ENCODE measurements around the gene DUOXA2.
"Not testable (repeated sequence)": the region's sequence is repeated elsewhere in the genome, so short reads cannot be mapped to it uniquely, and the experiment has no call there.

The DUOXA2 gene

DNA sequence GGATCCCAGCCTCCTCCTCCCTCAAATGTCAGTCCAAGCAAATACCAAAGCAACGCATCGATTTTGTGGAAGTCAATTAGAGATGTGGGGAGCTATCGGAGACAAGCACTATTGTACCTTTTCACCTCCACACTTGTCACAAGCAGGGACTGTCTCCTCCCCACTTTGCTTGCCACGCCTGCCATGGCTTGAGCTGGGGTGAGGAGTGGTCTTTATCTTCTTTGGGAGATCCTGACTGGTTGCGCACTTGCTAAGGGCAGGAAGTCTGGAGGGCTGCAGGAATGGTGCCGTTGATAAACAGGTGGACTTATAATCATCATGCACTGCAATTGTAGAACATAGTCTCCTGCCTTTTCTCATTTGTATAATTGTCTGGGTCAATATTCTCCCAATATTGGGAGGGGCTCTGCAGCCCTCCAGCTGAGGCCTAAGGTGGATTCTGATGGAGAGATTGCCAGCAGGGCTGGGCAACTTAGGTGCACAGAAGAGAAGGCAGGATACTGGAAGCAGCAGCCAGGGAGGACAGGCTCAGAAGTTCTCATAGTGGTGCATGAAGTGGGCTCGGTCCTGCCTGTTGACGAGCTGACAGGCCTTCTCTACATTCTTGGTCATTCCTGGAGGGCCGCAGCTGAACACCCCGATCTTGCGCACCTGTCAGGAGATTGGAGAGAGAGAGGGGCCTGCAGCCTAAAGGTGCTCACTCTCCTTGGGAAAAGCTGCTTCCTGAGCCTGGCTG, 20.3 kb upstream of the DUOXA2 start:
- no peak overlapping the region for H3K4me3 ChIP-seq (ENCODE audit: low read length)
- DNase-seq (ENCODE audit: low read depth, low spot score), result no peak

DNA sequence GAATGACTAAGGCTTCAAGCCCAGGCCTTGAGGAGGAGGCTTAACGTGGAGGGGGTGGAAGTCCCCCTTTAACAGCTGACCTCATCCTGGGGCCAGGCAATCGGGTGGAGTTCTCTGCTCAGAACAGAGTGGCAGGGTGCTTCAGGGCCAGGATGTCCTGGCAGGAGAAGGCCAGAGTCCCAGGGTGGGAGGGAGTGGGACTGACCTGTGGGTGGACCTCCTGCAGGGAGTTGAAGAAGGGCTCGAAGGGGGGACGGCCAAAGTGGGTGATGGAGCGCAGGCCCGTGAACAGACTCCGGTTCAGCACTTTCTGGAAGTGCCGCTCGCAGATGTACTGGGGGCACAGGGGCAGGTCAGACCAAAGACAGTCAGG, 19.8 kb upstream of the DUOXA2 start:
- H3K4me3 ChIP-seq (ENCODE audit: low read length), result no peak overlapping the region
- no peak for DNase-seq (ENCODE audit: low read depth, low spot score)

DNA sequence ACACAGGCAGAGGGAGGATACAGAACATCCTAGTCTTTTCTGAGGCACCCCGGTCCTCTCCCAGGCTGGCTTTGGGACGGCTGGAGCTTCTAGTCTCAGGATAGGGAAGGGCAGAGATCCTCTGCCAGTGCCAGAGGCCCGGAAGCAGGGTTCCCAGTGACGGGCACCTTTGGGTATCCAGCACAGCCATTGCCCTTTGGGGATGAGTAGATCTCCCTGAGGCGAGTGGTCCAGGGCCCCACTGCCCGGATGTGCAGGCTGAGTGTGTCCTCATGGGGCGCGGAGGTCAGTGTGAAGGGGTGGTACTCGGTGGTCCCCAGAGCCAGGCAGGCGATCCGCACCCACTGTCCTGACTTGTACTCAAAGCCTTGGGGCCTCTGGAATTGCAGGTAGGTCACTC, 18.5 kb upstream of the DUOXA2 start:
- H3K4me3 ChIP-seq (ENCODE audit: low read length), result no peak overlapping the region

DNA sequence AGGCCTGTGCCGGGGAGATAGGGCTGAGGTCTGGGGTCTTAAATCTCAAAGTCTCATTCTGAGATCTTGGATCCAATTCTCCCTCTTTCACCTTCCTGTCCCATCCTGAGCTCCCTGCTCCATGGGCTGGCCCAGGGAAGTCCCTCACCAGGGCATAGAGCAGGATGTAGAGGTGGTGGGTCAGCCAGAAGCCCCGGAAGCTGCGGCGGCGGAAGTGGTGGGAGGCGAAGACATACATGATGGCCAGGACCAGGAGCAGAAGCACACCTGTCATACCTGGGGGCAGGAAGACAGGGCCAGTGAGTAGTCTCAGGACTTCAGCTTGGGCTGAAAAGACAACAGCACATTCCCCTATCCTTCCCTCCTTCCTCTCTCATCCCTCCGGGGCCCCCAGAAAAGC, 16.7 kb upstream of the DUOXA2 start:
- no peak overlapping the region for H3K4me3 ChIP-seq (ENCODE audit: low read length)
- DNase-seq (ENCODE audit: low read depth, low spot score), result no peak

More for the DNA sequence above, 18.5 kb upstream of the DUOXA2 start:
- no peak for DNase-seq (ENCODE audit: low read depth, low spot score)

DNA sequence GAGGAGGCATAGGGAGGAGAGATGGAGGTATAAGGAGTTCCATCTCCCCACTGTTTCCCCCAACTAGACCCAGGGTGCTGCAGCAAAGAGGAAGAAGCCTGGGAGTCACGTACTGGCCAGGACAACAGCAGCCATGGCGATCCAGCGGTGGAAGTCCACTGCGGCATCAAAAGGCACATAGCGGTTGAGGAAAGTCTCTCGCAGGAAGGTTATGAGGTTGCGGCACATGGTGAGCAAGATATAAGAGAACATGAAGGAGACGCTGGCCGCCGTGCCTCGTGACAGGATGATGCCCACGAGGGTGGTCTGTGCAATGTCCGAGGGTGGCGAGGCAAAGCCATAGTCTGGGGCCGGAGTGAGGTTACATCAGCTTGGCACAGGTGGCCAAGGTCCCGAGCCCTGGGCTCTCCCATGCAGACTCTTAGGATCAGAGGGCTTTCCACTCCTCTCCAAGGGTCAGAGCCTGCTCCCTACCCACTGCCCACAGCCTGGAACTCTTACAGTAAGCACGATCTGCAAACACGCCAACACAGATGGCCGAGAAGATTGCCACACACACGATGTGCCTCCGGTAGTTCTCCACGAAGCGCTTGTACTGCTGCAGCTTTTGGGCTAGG, 14.5 kb upstream of the DUOXA2 start:
- no peak overlapping the region for H3K4me3 ChIP-seq (ENCODE audit: low read length)

DNA sequence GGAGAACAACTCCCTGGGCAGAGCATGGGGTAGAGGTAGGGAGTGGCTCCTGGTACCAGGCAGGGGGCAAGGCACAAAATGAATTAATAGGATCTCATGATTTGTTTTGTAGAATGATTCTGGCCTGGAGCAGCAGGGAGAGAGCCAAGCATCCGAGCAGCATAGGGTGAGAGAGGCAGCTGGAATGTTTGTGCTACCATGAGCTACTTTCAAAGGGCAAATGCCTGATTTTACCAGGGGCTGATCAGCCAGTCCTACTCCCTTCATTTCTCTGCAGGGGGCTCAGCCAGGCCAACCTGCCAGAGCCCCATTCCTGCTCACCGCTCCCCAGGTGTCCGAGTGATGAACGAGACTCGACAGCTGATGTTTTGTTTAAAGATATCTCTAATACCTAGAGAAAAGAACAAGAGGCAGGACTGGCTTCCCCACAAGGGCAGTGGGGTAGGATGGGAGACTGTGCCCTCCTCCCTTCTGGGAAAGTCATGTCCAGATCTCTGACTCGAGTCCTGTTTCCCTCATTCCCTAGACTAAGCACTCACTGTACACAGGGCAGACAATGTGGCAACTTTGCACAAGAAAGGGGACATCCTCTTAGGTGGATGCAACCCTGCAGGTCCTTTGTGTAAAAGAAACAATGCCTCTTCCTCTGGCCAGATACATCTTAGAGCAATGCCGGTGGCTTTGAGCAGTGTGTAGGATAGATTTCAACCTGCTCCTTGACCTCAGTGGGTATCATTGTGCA, 13.1 kb upstream of the DUOXA2 start:
- no peak overlapping the region for H3K4me3 ChIP-seq (ENCODE audit: low read length)
- DNase-seq (ENCODE audit: low read depth, low spot score), result no peak

More for the DNA sequence above, 14.5 kb upstream of the DUOXA2 start:
- no peak for DNase-seq (ENCODE audit: low read depth, low spot score)

DNA sequence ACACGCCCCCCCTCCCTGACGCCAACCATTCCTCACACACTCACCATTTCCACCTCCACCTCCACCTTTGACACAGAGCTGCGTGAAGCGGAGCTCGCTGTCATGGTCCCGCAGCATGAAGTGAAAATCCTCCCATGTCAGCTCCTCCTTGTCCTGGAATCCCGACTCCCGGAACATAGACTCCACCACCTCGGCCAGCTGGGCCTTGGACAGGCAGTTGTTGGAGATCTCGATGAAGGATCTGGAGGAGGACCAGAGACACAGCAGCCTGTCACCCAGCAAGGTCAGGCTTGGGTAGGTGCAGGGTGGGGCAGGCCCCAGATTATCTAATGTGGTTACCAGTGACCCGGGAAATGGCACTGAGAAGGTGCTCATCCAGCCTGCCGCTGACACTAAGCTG, 12.4 kb upstream of the DUOXA2 start:
- H3K4me3 ChIP-seq (ENCODE audit: low read length), result no peak overlapping the region
- no peak for DNase-seq (ENCODE audit: low read depth, low spot score)

DNA sequence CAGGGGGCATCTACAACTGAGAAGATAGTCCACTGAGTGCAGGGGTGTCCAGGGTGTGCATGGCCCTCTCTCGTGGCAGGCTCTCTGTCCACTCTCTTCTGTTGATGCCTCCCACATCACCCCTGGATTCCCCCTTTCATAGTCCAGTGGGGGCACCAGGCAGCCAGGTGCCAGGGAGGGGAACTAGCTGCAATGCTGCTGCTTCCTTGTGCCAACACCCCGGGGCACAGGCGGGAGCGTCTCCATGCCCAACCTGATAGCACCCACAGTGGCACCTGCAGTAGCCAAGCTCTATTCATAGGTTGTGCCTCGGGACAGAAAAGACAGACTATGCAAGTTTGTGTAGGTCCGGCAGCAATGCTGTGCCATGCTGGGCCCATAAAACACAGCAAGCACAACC, 11.9 kb upstream of the DUOXA2 start:
- DNase-seq (ENCODE audit: low read depth, low spot score), result no peak
- no peak overlapping the region for H3K4me3 ChIP-seq (ENCODE audit: low read length)

DNA sequence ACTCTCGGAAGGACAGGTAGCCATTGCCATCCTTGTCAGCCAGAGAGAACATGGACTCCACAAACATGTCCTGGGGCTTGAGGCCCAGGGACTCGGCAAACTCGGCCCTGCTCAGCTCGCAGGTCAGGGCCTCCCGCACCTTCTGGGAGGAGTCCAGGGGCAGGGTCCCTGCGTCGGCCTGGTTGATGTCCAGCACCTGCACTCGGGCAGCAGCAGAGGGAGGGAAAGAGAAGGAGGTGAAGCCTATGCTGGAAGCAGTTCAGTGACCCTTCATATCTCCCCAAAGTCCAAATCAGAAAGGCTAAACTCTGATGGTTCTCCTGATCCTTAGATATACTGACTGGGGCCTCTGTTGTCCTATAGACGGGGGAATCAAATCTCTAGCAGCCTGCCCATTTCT, 10.0 kb upstream of the DUOXA2 start:
- DNase-seq (ENCODE audit: low read depth, low spot score); H3K4me3 ChIP-seq (ENCODE audit: low read length): not testable (repeated sequence)

DNA sequence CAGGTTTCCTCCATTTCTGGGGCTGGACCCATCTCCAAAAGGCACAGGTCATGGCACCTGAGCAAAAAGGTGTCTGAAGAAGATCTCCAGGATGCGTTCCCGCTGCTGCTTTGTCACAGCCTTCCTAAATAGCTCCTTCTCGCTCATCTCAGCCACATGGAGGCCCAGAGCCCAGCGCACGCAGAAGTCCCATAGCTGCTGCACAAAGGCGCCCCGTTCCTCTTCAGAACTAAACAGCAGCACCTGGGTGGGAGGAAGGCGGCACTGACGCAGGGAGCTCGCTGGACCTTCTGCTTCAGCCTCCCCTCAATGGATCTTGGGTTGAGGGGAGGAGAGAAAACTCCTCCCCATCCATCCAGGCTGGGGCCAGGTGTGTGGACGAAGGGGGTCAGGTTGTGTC, 8.5 kb upstream of the DUOXA2 start:
- DNase-seq (ENCODE audit: low read depth, low spot score), result no peak
- H3K4me3 ChIP-seq (ENCODE audit: low read length), result no peak overlapping the region

DNA sequence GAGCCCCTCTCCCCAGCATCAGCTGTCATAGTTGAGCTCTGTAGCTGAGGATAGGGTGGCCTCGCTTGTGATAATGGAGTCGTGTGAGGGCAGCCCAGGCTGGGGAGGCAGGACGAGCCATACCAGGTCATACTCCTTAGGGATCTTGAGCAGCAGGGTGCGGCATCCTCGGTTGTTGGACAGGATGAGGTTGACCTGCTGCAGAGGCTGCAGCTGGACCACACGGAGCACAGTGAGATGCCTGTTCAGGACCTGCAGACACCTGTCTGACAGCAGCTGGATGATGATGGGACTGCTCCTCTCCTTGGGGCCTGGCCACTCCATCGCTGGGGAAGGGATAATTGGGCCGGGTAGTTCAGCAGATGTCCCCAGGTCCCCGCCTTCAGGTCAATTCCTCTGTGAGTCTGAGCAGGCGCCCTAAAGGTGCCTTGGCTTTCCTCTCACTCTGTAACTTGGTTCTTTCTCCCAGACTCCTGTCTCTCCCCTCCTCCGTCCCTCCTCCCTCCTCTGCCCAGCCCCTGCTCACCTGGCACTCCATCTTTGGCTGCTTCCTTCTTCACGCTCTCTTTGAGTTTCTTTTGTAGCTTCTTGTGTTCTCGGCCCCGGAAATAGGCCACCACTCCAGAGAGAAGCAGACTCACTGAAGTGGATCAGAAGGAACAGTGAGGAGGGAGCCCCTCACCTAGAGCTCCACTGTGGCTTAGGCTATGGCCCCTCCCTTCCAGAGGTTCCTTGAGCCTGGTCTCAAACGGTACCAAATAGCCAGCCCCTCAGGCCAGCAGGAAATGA, 7.9 kb upstream of the DUOXA2 start:
- DNase-seq (ENCODE audit: low read depth, low spot score), result no peak
- H3K4me3 ChIP-seq (ENCODE audit: low read length), result no peak overlapping the region

DNA sequence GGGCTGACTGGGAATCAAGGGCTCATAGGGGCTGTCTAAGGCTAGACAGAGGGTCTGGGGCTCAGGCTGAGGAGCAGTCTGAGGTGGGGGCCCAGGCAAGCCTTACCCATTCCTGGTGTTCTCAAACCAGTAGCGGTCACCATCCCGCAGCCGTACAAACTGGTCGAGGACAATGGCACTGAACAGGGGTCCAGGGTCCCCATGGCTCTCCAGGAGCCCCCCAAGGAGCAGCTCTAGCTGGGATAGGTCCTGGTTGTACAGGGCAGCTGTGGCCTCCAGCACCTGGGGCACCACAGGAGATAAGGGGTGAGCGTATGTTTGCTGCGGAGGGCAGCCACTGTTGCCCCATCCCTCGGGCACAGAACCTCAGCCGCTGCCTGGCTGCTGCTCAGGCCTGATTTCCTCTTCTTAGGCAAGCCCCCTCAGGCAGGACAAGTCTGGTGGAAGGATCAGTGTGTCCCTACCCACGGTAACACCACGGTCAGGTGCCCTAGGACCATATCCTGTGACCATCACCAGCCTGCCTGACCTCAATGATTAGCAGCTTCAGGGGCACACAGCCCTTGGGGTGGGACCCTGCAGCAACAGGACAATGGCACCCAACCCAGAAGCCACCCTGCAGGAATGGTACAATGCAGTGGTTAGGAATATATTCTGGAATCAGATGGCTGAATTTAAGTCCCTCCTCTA, 6.0 kb upstream of the DUOXA2 start:
- H3K4me3 ChIP-seq (ENCODE audit: low read length), result no peak overlapping the region
- DNase-seq (ENCODE audit: low read depth, low spot score), result no peak

DNA sequence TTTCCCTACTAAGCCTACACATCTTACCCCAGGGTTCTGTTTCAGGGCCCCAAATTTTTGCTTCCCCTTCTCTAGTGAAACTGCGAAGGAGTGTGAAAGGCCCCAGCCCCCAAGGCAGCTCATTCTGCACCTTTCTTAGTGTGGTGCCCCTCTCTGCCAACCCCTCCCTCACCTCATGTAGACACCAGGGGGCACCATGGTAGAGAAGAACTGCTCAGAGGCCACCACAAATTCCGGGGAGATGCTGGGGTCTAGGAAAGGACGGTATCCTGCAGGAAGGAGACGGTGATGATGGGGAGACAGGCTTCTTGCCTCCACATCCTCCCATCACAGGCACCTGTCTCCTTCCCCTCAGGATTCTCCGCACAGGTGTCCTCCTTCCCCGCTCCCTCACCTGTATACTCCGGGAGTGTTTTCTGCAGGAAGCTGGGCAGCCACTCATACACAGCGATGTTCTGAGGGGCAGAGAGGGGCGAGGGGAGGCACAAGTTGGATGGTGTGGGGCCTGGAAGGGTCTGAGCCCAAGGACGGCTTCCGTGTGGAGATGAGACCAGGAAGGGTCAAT, 3.8 kb upstream of the DUOXA2 start:
- DNase-seq (ENCODE audit: low read depth, low spot score), result no peak
- H3K4me3 ChIP-seq (ENCODE audit: low read length), result no peak overlapping the region

DNA sequence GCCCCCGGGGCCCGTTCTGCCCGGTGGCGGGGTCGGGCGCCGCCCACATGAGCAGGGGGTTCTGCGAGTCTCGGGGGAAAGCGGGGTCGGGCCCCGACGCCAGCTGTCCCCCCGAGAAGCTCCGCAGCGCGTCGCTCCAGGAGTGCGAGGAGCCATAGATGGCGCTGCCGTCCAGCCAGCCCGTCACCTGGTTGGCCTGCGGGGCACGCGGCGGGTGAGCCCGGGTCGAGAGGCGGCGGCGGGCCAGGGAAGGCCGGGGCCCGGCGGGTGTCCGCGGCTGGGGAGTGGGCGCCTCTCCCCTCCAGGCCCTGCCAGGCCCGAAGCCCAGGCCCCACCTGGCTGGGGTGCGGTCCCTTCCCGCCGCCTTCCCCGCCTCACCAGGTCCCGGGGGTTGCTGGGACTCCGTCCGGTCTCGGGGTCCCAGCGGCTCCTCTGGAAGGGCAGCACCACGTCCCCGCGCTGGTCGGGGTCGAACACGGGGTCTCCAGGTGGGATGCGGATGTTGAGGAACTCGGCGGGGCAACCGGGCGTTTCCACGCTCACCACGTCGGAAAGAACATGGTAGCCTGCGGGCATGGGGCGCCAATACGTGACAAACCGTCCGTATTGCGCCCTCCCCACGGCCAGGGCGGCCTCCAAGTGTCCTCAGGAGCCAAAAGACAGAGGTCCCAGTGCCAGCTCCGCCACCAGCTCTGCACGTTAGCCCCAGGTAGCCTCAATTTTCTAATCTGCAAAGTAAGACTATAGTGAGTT, 2.6 kb upstream of the DUOXA2 start:
- no peak for DNase-seq (ENCODE audit: low read depth, low spot score)
- no peak overlapping the region for H3K4me3 ChIP-seq (ENCODE audit: low read length)

DNA sequence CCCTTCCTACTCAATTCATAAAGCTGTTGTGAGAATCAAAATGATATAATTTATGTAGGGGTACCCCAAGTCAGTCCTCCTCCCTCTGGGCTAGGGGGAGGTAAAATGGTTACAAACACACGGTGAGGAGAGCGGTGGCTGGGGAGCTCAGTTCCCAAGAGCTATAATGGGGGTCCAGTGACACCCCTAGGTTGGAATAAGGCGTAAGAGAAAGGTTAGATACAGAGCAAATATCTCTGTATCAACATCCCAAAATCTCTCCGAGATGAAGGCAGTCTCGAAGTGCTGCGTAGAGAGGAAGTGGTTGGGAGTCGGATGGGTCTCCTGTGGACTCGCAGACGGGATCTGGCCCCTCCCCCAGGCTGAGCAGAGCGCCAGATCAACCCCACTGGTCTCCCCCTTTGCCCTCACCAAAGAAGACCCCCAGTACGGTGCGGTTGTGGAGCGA, 2.0 kb upstream of the DUOXA2 start:
- H3K4me3 ChIP-seq (ENCODE audit: low read length), result no peak overlapping the region; the same call in 1 of the 2 replicates
- DNase-seq (ENCODE audit: low read depth, low spot score), result no peak

DNA sequence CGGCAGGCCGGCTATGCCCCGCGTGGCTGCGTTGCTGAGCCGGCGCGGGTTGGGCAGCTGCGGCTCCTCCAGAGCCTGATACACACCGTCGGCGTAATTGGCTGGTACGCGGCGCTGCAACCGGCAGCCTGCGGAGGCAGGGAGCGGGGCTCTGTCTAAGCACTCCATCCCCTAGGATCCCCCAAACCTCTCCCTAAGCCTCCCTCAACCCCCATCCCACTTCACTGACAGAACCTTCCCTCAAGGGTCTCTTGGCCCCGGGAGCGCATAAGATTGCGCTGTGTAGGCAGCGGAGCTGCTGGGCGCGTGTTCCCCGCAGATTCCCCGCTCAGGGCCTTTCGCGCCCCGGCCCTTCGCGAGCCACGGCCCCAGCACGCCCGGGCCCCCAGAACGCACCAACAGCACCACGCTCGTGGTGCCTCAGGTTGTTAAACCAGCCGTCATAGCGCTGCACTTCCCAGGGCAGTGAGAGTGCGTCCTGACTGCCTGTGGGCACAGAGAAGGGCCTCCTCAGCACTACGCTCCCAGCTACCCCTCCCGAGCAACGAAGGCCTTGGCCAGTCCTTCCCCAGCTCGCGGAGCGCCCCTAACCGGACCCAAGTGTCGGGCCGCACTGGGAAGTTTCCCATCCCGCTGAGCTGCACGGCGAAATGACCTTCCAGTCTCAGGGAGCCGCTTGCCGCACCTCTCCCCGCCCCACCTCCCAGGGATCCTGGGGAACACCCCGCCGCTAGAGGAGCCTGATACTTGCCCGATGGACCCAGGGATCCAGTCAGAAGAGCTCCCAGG, 1.3 kb upstream of the DUOXA2 start:
- no peak overlapping the region; the same call in 1 of the 2 replicates for H3K4me3 ChIP-seq (ENCODE audit: low read length)
- no peak for DNase-seq (ENCODE audit: low read depth, low spot score)

DNA sequence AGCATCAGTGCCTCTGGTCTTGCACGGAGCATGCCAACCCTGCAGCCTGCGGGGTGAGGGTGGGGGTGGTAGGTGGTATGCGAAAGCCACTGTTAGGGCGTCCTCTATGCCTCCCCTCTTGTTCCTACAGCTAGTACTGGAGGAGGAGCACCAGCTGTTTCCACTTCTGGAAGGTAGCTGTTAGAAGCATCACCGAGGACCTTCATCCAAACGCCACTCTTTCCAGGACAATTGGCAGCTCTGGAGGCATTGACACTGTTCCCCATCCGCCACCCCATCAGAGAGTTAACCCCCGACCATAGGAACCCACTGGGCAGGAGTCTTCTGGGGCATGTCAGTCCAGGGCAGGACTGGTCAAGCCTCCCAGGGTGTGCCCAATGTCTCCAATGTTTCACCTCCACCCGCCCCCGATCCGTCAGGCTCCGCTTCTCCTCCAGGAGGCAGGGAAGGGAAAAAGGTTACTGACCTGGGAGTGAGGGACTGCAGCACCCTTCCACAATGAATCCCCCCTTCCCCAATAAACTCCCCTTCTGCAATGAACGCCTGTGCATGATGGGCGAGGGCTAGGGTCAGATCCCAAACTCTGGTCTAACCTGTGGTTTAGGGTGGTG, 641 bp upstream of the DUOXA2 start:
- no peak overlapping the region for H3K4me3 ChIP-seq (ENCODE audit: low read length)
- DNase-seq (ENCODE audit: low read depth, low spot score), result no peak

Data from Jurkat, Clone E6-1 (cell line).